Bronchial epithelial cell (primary cell): Measurements from ENCODE around the gene IGIP. TPM values are rescaled to one million over a fixed set of nuclear protein-coding genes. Genes with fewer than 3 reads are reported as not detected.
A peak's percentile ranks its signal among the peaks of the same experiment; 100 is the strongest.

Experiments used
- DNase-seq: peaks from one replicate; pipeline ENCODE4 v3.0.0-alpha.2; 2010; ENCODE audit warnings: low read depth
- FAIRE-seq: peaks from 2 replicates; lab custom pipeline; 2011; peaks lifted over from hg19 to GRCh38; lab: Jason Lieb, UNC
- H3K27me3 ChIP-seq: 2 replicates; pipeline ENCODE4 v1.5.1; 2011; ENCODE audit warnings: low read length; ENCODE audit not compliant: control insufficient read depth, insufficient read depth
- H3K36me3 ChIP-seq: 2 replicates; pipeline ENCODE4 v1.5.1; 2011; ENCODE audit warnings: low read length; ENCODE audit not compliant: control insufficient read depth, insufficient read depth
- H3K4me3 ChIP-seq: 2 replicates; pipeline ENCODE4 v1.5.1; 2011; ENCODE audit warnings: mild to moderate bottlenecking, low read depth, low read length, control low read depth
- total RNA-seq: library from RNA; depleted of rRNA; stranded (reverse); fragments of >200 nt; gene quantifications from 2 replicates; pipeline ENCODE4 v1.2.1, GENCODE V29; 2014
- TF ChIP-seq, protein P1 (sequence below): IDR thresholded peaks from 2 replicates; pipeline ENCODE4 v1.5.1; 2011; ENCODE audit warnings: mild to moderate bottlenecking, moderate library complexity, low read length, control low read depth, inconsistent platforms; ENCODE audit not compliant: insufficient read depth, severe bottlenecking

IGIP gene
- total RNA-seq, 1 donor from 2014 or later = 5.3 TPM

DNA sequence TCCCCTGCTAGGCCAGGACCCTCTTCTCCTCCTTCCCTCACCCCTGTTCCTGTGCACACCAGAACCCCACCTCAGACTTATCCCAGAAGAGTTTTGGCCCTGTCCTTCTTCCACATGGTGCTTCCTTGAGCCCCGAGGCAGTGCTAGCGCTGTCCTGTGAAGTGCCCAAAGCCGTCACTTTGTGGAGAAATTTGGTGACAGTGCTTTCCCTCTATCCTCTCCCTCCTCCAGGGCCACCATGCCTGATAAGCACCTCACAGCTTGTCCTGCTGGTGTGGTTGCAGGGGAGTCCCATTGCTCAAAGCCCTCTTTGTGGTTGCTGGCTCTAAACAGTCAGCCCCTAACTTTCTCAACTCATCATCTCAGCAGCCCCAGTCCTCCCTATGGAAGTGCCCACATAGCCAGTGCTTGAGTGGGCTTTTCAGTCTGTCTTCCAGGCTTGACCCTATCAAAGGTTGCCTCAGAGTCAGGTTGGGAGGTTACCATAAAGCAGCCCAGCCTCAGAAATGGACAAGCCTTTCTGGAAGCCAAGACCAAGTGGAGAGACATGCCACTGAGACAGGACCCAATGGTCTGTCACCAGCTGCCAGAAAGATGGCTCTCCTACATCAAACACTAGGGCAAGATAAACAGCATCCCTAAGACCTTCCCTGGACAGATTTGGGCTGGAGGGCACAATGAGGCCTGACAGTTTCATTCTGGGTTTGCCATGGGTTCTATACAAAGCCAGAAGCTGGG is 18.0 kb downstream of the IGIP start:
- TF ChIP-seq, protein P1, sequence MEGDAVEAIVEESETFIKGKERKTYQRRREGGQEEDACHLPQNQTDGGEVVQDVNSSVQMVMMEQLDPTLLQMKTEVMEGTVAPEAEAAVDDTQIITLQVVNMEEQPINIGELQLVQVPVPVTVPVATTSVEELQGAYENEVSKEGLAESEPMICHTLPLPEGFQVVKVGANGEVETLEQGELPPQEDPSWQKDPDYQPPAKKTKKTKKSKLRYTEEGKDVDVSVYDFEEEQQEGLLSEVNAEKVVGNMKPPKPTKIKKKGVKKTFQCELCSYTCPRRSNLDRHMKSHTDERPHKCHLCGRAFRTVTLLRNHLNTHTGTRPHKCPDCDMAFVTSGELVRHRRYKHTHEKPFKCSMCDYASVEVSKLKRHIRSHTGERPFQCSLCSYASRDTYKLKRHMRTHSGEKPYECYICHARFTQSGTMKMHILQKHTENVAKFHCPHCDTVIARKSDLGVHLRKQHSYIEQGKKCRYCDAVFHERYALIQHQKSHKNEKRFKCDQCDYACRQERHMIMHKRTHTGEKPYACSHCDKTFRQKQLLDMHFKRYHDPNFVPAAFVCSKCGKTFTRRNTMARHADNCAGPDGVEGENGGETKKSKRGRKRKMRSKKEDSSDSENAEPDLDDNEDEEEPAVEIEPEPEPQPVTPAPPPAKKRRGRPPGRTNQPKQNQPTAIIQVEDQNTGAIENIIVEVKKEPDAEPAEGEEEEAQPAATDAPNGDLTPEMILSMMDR = no peak
- Histone ChIP-seq H3K27me3 (no peaks in the 10 kb centered on the region), H3K4me3 (no peak overlapping the region), H3K36me3 (no peaks in the 10 kb centered on the region)
- DNase-seq = no peak
- no peak for FAIRE-seq

DNA sequence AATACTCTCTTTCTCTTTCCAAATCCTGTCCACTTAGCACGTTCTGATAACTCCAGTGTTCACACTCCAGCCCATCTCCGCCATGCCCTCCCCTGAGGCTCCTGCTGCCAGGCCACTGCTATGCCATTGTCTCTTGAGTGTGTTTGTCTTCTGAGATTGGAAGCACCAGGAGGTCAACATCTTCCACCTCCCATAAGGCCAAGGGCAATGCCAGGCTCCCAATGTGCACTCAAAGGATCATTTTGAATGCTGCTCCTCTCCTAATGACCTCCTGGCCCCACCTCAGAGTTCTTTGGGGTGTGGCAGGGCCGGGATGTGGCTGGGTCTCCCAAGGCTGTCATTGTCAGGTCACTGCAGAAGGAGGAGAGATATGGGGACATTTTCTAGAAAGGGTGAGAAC is 19.5 kb downstream of the IGIP start:
- no peak for DNase-seq
- Histone ChIP-seq H3K4me3 (no peak overlapping the region), H3K36me3 (no peaks in the 10 kb centered on the region), H3K27me3 (no peaks in the 10 kb centered on the region)
- TF ChIP-seq, protein P1 = no peak
- FAIRE-seq = no peak

DNA sequence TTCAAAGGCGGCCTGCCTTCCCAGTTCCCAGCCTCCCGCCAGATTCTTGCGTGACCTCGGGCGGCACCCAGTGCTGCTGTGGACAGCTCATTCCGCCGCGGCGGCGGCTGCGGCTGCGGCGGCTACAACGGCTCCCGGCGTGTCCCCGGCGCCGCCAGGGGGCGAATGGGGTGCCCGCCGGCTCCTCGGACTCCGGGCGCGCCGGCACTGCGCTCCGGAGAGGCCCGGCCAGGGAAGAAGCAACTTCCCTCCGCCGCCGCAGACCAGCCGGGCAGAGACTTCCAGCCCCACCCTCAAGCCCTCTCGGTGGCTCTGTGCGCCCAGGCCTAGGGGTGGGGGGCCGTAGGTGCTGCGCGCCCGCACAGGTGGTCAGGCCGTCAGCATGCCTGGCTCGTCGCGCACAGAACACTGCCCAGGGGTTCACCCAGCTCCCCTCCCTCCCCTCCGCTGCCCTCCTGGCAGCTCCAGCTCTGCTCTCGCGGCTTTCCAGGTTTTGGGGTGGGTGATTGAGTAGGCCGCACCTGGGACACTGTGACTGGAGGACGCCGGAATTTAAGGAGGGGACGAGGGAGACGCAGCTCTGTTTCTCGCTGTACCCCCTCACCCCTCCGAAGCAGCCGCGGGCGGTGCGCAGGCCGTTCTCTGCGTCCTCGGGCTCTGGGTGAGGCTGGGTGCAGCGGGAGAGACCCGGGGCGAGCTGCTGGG is 20.2 kb downstream of the IGIP start:
- TF ChIP-seq, protein P1 = peak; percentile 69
- Histone ChIP-seq H3K4me3 (peak overlapping the region; percentile 38), H3K36me3 (no peaks in the 10 kb centered on the region), H3K27me3 (no peaks in the 10 kb centered on the region)
- DNase-seq (peak; percentile 37), FAIRE-seq (no peak)

DNA sequence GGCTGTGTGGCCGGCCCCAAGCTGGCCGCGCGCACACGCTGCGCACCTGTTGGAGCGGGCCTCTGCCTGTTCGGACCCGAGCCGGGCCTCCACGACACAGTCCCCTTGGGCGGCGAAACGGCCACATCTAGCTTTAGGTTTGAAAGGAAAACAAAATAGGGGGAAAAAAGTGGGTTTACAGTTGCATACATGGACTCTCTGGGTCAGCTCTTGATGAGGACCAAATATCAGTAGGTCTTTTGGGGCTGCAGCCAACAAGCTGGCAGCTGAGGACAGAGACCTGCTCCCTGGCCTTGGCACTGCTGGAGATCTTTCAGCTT is 20.7 kb downstream of the IGIP start:
- no peak for DNase-seq
- TF ChIP-seq, protein P1 = no peak
- no peak for FAIRE-seq
- no peak overlapping the region for H3K4me3 ChIP-seq
- no peaks in the 10 kb centered on the region for H3K36me3 ChIP-seq
- H3K27me3 ChIP-seq = no peaks in the 10 kb centered on the region

DNA sequence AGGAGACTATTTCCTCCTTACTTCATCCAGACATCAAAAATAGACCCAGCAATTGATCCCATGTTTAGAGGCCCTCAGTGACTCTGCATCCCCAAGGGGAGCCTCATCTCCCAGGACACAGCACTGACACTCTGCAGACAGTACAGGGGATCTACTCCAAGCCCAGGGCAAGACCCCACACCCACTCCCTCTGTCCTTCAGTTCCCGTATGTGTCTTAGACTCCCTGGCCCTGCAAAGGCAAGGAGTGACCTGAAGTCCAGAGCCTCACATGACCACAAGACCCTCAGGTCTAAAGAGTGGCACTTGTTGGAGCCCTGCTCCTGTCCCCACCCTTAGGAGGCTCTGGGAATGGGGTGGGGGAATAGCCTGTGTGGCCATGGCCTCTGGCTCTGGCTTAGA is 21.7 kb downstream of the IGIP start:
- DNase-seq = no peak
- Histone ChIP-seq H3K4me3 (no peak overlapping the region), H3K27me3 (no peaks in the 10 kb centered on the region), H3K36me3 (no peaks in the 10 kb centered on the region)
- TF ChIP-seq, protein P1 = no peak
- no peak for FAIRE-seq
